H1 (cell line): Measurements from ENCODE around the gene DAB2IP. TPM values are rescaled to one million over a fixed set of nuclear protein-coding genes. Genes with fewer than 3 reads are reported as not detected.

Experiments used
- CTCF ChIA-PET: fragments of 300-600 bp; sonication (Branson Sonifier 250); formaldehyde crosslinking; loops from one replicate; lab custom pipeline; 2021; ENCODE audit not compliant: partially characterized antibody; lab: Charles Lee
- POLR2A ChIA-PET: fragments of 300-600 bp; sonication (Branson Sonifier 250); formaldehyde crosslinking; loops from one replicate; lab custom pipeline; 2021; ENCODE audit warnings: inconsistent platforms; ENCODE audit not compliant: partially characterized antibody; lab: Charles Lee
- DNase-seq, 2 experiments: peaks; one replicate each; pipeline versions ENCODE4 v3.0.0 to v3.0.0-alpha.2; 2010 to 2022; ENCODE audit warnings: low spot score in 2 of 2, low read depth in 1 of 2, mixed read lengths in 1 of 2
- FAIRE-seq: peaks from 2 replicates; lab custom pipeline; 2011; peaks lifted over from hg19 to GRCh38; lab: Jason Lieb, UNC
- H2AFZ ChIP-seq: 2 replicates; pipeline ENCODE4 v1.8.1; 2012; ENCODE audit warnings: low read length, inconsistent platforms
- H2AK5ac ChIP-seq: 2 replicates; pipeline ENCODE4 v1.6.1; 2013; ENCODE audit warnings: low read depth, low read length
- H2BK120ac ChIP-seq: replicated peaks from 2 replicates; pipeline ENCODE3; 2013; ENCODE audit warnings: low read depth, low read length, inconsistent platforms
- H2BK12ac ChIP-seq: 2 replicates; pipeline ENCODE4 v1.6.1; 2013; ENCODE audit warnings: low read depth, low read length
- H2BK15ac ChIP-seq: 2 replicates; pipeline ENCODE4 v1.6.1; 2013; ENCODE audit warnings: low read length
- H2BK20ac ChIP-seq: 2 replicates; pipeline ENCODE4 v1.6.1; 2013; ENCODE audit warnings: low read length
- H2BK5ac ChIP-seq: 2 replicates; pipeline ENCODE4 v1.6.1; 2013; ENCODE audit warnings: low read depth, low read length
- H3K14ac ChIP-seq: 2 replicates; pipeline ENCODE4 v1.6.1; 2013; ENCODE audit warnings: inconsistent platforms; ENCODE audit not compliant: insufficient read length
- H3K18ac ChIP-seq: 2 replicates; pipeline ENCODE4 v1.6.1; 2013; ENCODE audit warnings: low read length; ENCODE audit errors: extremely low read depth
- H3K23ac ChIP-seq: 2 replicates; pipeline ENCODE4 v1.6.1; 2013; ENCODE audit warnings: inconsistent platforms; ENCODE audit not compliant: insufficient read length
- H3K23me2 ChIP-seq: 2 replicates; pipeline ENCODE4 v1.6.1; 2013; ENCODE audit warnings: low read depth, low read length
- H3K27ac ChIP-seq: 2 replicates; pipeline ENCODE4 v1.6.1; 2011; ENCODE audit warnings: low read depth, low read length, inconsistent platforms
- H3K27me3 ChIP-seq, 4 experiments: replicated peaks in 1 of 4; 1 replicate in 1 of 4; 2 replicates in 3 of 4; pipeline versions ENCODE4 v1.6.1 to v1.8.1; 2011 to 2013; ENCODE audit warnings: low read length in 3 of 4, mild to moderate bottlenecking in 3 of 4, inconsistent platforms in 2 of 4, mixed read lengths in 2 of 4, moderate library complexity in 1 of 4; ENCODE audit not compliant: control insufficient read depth in 3 of 4, insufficient read depth in 3 of 4; ENCODE audit errors: extremely low read depth in 1 of 4
- H3K36me3 ChIP-seq, 4 experiments: 2 replicates each; pipeline versions ENCODE4 v1.6.1 to v1.8.1; 2011 to 2013; ENCODE audit warnings: mild to moderate bottlenecking in 4 of 4, low read length in 3 of 4, moderate library complexity in 2 of 4, control low read depth in 1 of 4, inconsistent platforms in 1 of 4; ENCODE audit not compliant: insufficient read depth in 4 of 4, control insufficient read depth in 2 of 4
- H3K4ac ChIP-seq: replicated peaks from 2 replicates; pipeline ENCODE3; 2013; ENCODE audit warnings: low read length, low read depth, mixed read lengths, inconsistent platforms; ENCODE audit not compliant: insufficient read length
- H3K4me1 ChIP-seq, 4 experiments: replicated peaks in 1 of 4; 1 replicate in 1 of 4; 2 replicates in 3 of 4; pipeline versions ENCODE4 v1.6.1 to v1.8.1; 2011 to 2013; ENCODE audit warnings: low read length in 3 of 4, inconsistent platforms in 2 of 4, mixed read lengths in 1 of 4; ENCODE audit not compliant: insufficient read depth in 4 of 4, control insufficient read depth in 3 of 4
- H3K4me2 ChIP-seq, 2 experiments: 2 replicates each; pipeline versions ENCODE4 v1.6.1 to v1.8.1; 2011 to 2013; ENCODE audit warnings: low read depth in 2 of 2, low read length in 2 of 2, control low read depth in 1 of 2, inconsistent platforms in 1 of 2, mild to moderate bottlenecking in 1 of 2; ENCODE audit not compliant: insufficient read depth in 1 of 2
- H3K4me3 ChIP-seq, 4 experiments: fragments of 200-600, 300-600 bp in 1 of 4; sonication (generic), shearing (Covaris generic), sonication (Bioruptor Twin) in 1 of 4; 2 replicates each; pipeline versions ENCODE4 v1.5.1 to v1.8.1; 2011 to 2016; ENCODE audit warnings: low read length in 4 of 4, low read depth in 3 of 4, control low read depth in 2 of 4, inconsistent platforms in 2 of 4, mild to moderate bottlenecking in 2 of 4, mixed read lengths in 1 of 4, moderate library complexity in 1 of 4; ENCODE audit not compliant: insufficient read depth in 2 of 4; ENCODE audit errors: extremely low read depth in 1 of 4
- H3K56ac ChIP-seq: replicated peaks from 2 replicates; pipeline ENCODE3; 2013; ENCODE audit warnings: low read depth, mild to moderate bottlenecking, mixed read lengths, low read length, inconsistent platforms; ENCODE audit not compliant: insufficient read length
- H3K79me1 ChIP-seq: 2 replicates; pipeline ENCODE4 v1.6.1; 2013; ENCODE audit warnings: low read depth, low read length, control low read depth
- H3K79me2 ChIP-seq, 2 experiments: 2 replicates each; pipeline versions ENCODE4 v1.6.1 to v1.8.1; 2012 to 2013; ENCODE audit warnings: low read length in 2 of 2, mild to moderate bottlenecking in 2 of 2, inconsistent platforms in 1 of 2; ENCODE audit not compliant: insufficient read depth in 2 of 2, control insufficient read depth in 1 of 2
- H3K9ac ChIP-seq, 4 experiments: replicated peaks in 1 of 4; 1 replicate in 1 of 4; 2 replicates in 3 of 4; pipeline versions ENCODE4 v1.6.1 to v1.8.1; 2011 to 2013; ENCODE audit warnings: low read depth in 3 of 4, low read length in 3 of 4, control low read depth in 2 of 4, mild to moderate bottlenecking in 2 of 4, moderate library complexity in 2 of 4, inconsistent platforms in 1 of 4; ENCODE audit errors: extremely low read depth in 1 of 4
- H3K9me3 ChIP-seq, 2 experiments: 2 replicates each; pipeline versions ENCODE4 v1.6.1 to v1.8.1; 2012 to 2013; ENCODE audit warnings: mild to moderate bottlenecking in 2 of 2, moderate library complexity in 2 of 2, control low read depth in 1 of 2, inconsistent platforms in 1 of 2, low read depth in 1 of 2, low read length in 1 of 2, mixed read lengths in 1 of 2; ENCODE audit not compliant: insufficient read depth in 2 of 2
- H4K20me1 ChIP-seq, 2 experiments: replicated peaks in 1 of 2; 2 replicates each; pipeline versions ENCODE3 to v1.8.1; 2011 to 2013; ENCODE audit warnings: inconsistent platforms in 2 of 2, low read length in 2 of 2, mild to moderate bottlenecking in 1 of 2; ENCODE audit not compliant: insufficient read depth in 2 of 2, control insufficient read depth in 1 of 2
- H4K5ac ChIP-seq: 2 replicates; pipeline ENCODE4 v1.6.1; 2013; ENCODE audit warnings: low read length, low read depth, mixed read lengths, inconsistent platforms; ENCODE audit not compliant: insufficient read length
- H4K8ac ChIP-seq: 2 replicates; pipeline ENCODE4 v1.8.0; 2013; ENCODE audit warnings: mild to moderate bottlenecking, moderate library complexity, low read length, inconsistent platforms; ENCODE audit not compliant: insufficient read depth; ENCODE audit errors: extremely low read depth
- H4K91ac ChIP-seq: replicated peaks from 2 replicates; pipeline ENCODE3; 2013; ENCODE audit warnings: low read length, mixed read lengths, inconsistent platforms; ENCODE audit not compliant: insufficient read length
- CTCF ChIP-seq, 3 experiments: IDR thresholded peaks; 1 replicate in 2 of 3; 2 replicates in 1 of 3; pipeline versions ENCODE4 v1.5.1 to v1.6.1; 2011; ENCODE audit warnings: low read length in 3 of 3, mild to moderate bottlenecking in 3 of 3, inconsistent platforms in 2 of 3, low read depth in 1 of 3, moderate library complexity in 1 of 3; ENCODE audit not compliant: insufficient read depth in 1 of 3; ENCODE audit errors: control extremely low read depth in 1 of 3
- RNF2 ChIP-seq: fragments of 200-900, 300-1000 bp; sonication (generic); IDR thresholded peaks from 2 replicates; pipeline ENCODE4 v1.7.1; 2016; ENCODE audit warnings: borderline replicate concordance, low read depth, mild to moderate bottlenecking, antibody characterized with exemption, low read length; ENCODE audit not compliant: poor library complexity, severe bottlenecking; ENCODE audit errors: missing control alignments
- WGBS, 2 experiments: shearing (Covaris generic) in 1 of 2; methylation state at CpG; one replicate each; pipeline versions ENCODE4 v1.1.6 to v1.1.7; 2013 to 2015; ENCODE audit warnings: low lambda C conversion rate in 2 of 2, mixed read lengths in 2 of 2, inconsistent platforms in 1 of 2, low coverage in 1 of 2, missing lambda C conversion rate in 1 of 2; ENCODE audit not compliant: insufficient replicate concordance in 2 of 2, insufficient coverage in 1 of 2, insufficient read length in 1 of 2; ENCODE audit errors: extremely low coverage in 1 of 2, missing lambda C conversion rate in 1 of 2; 5-methylcytosine and 5-hydroxymethylcytosine counted together
- polyA plus RNA-seq, 7 experiments: library from polyadenylated mRNA; depleted of rRNA in 3 of 7; stranded (reverse) in 5 of 7; unstranded in 2 of 7; fragments of >200 nt in 5 of 7; fragments of 200-250 nt in 2 of 7; gene quantifications; 1 replicate in 5 of 7; 2 replicates in 1 of 7; 4 replicates in 1 of 7; pipeline versions ENCODE4 v1.2.1 to v1.2.3, GENCODE V29; 2011 to 2013; ENCODE audit warnings: missing spikeins in 2 of 7, mixed read lengths in 2 of 7
- total RNA-seq: library from RNA; stranded (reverse); fragmentation: NEBNext Ultra II Directional; extraction: Animal tissue kit (Norgen Biotek cat#: 25700); gene quantifications from 2 replicates; pipeline ENCODE4 v1.2.1, GENCODE V29; 2021

DAB2IP gene
- total and polyA plus RNA-seq, 2 of the 8 experiments (the other 6 are each of a cell fraction or from before 2014, with no cell fraction given): 19.7 to 39.5 TPM

GRCh38 chr9:121652021-121652837, 795 bp downstream of the DAB2IP start:
- Histone ChIP-seq H4K8ac (peak overlapping the region; percentile 18; the same call in 1 of the 2 replicates), H2BK5ac (no peak overlapping the region), H3K14ac (no peak overlapping the region), H2AK5ac (peak overlapping the region; percentile 75; the same call in 1 of the 2 replicates), H2BK120ac (no peak overlapping the region), H2AFZ (no peak overlapping the region), H3K4me2 (peak overlapping the region; percentile 90 to 96), H3K27me3 (peaks cover 0 to 7% (median 0%) of the 10 kb centered on the region in 4 experiments; a peak in 2 of 7 replicates), H4K91ac (peak overlapping the region; percentile 61), H3K4me1 (peaks cover 10 to 43% (median 29%) of the 10 kb centered on the region in 4 experiments), H2BK20ac (no peak overlapping the region), H2BK15ac (peak overlapping the region; percentile 99), H3K36me3 (no peaks in the 10 kb centered on the region), H4K20me1 (peaks cover 14 to 28% of the 10 kb centered on the region in 2 experiments), H3K23me2 (peaks cover 17% of the 10 kb centered on the region; the same call in 1 of the 2 replicates), H2BK12ac (peak overlapping the region; percentile 27; the same call in 1 of the 2 replicates), H3K9ac (peak overlapping the region in 2 of 4 experiments; percentile 8 to 33; a peak in 3 of 7 replicates), H3K23ac (no peak overlapping the region), H3K4ac (peak overlapping the region; percentile 44), H3K79me2 (peaks cover 3 to 37% of the 10 kb centered on the region in 2 experiments; a peak in 3 of 4 replicates), H4K5ac (peak overlapping the region; percentile 18), H3K79me1 (peaks cover 16% of the 10 kb centered on the region), H3K27ac (no peak overlapping the region), H3K9me3 (no peaks in the 10 kb centered on the region), H3K4me3 (peak overlapping the region; percentile 52 to 69 (median 63)), H3K56ac (peak overlapping the region; percentile 7), H3K18ac (peak overlapping the region; percentile 68)
- CTCF ChIA-PET: interaction anchor here (0.9 to 1.7 kb wide), 6 partner anchors 9 to 102 kb away, joined by 3 to 6 read pairs (median 4); no protein-coding TSS in a partner anchor
- POLR2A ChIA-PET: interaction anchor here (0.8 to 1.2 kb wide), 2 partner anchors 11 to 31 kb away, joined by 3 read pairs; no protein-coding TSS in a partner anchor
- no peak for DNase-seq
- 11% methylated on average over 19 of the region's 29 CpGs; no CpG with 5 or more reads in 1 of the 2 experiments for WGBS, 2 experiments
- no peak for FAIRE-seq
- TF ChIP-seq CTCF (IDR thresholded peaks at IDR 0.05; ENCODE audit: control extremely low read depth in 1 of 3, insufficient read depth in 1 of 3, low read depth in 1 of 3, low read length in 3 of 3) (no peak), RNF2 (no peak)
